Panc1 (cell line): ENCODE measurements around the gene HS6ST3. TPM values are rescaled to one million over a fixed set of nuclear protein-coding genes. Genes with fewer than 3 reads are reported as not detected.

Experiments
- ATAC-seq: fragments of 200-7000 bp; cut with Tn5 transposase; 2 replicates; pipeline ENCODE4 v1.9.1; 2020; ENCODE audit warnings: mild to moderate bottlenecking, moderate library complexity
- BruUV-seq: library from RNA; stranded (reverse); fragments of 400-500 nt; replicated peaks from 2 replicates; lab custom pipeline; 2021; lab: Mats Ljungman, UMichigan
- CTCF ChIA-PET: fragments of 300-600 bp; sonication (Branson Sonifier 250); formaldehyde crosslinking; loops from one replicate; lab custom pipeline; 2022; ENCODE audit warnings: antibody characterized with exemption; lab: Charles Lee
- POLR2A ChIA-PET: fragments of 300-600 bp; sonication (Branson Sonifier 250); formaldehyde crosslinking; loops from one replicate; lab custom pipeline; 2022; ENCODE audit warnings: antibody characterized with exemption; lab: Charles Lee
- DNase-seq: peaks from one replicate; pipeline ENCODE4 v3.0.0-alpha.2; 2010; ENCODE audit warnings: low read depth, low spot score
- H3K27ac ChIP-seq: 2 replicates; pipeline ENCODE4 v1.5.1; 2011; ENCODE audit warnings: mild to moderate bottlenecking, low read length, inconsistent platforms
- H3K27me3 ChIP-seq: fragments of 200-500 bp; sonication (Bioruptor generic); 2 replicates; pipeline ENCODE4 v1.6.0; 2014; ENCODE audit warnings: low read length, inconsistent platforms; ENCODE audit not compliant: control insufficient read depth, insufficient read depth
- H3K36me3 ChIP-seq: fragments of 200-500 bp; sonication (Bioruptor generic); 2 replicates; pipeline ENCODE4 v1.5.1; 2014; ENCODE audit warnings: inconsistent platforms, mild to moderate bottlenecking, low read length, moderate library complexity; ENCODE audit not compliant: control insufficient read depth, insufficient read depth
- H3K4me1 ChIP-seq: 2 replicates; pipeline ENCODE4 v1.5.1; 2011; ENCODE audit warnings: inconsistent platforms, mild to moderate bottlenecking, low read length, moderate library complexity; ENCODE audit not compliant: control insufficient read depth, insufficient read depth
- H3K4me3 ChIP-seq, 2 experiments: 2 replicates each; pipeline ENCODE4 v1.5.1; 2011 to 2012; ENCODE audit warnings: low read depth in 2 of 2, low read length in 2 of 2, mild to moderate bottlenecking in 2 of 2, inconsistent platforms in 1 of 2, moderate library complexity in 1 of 2
- H3K9me3 ChIP-seq: fragments of 200-500 bp; sonication (Bioruptor generic); 2 replicates; pipeline ENCODE4 v1.5.1; 2014; ENCODE audit warnings: low read depth, mild to moderate bottlenecking, inconsistent platforms, low read length, moderate library complexity; ENCODE audit not compliant: control insufficient read depth, insufficient read depth
- CTCF ChIP-seq: fragments of 450-650 bp; IDR thresholded peaks from 2 replicates; pipeline ENCODE4 v1.5.1; 2017; ENCODE audit warnings: mild to moderate bottlenecking
- POLR2AphosphoS5 ChIP-seq: IDR thresholded peaks from 2 replicates; pipeline ENCODE4 v1.6.1; 2012; ENCODE audit warnings: mild to moderate bottlenecking, low read depth, low read length, moderate library complexity
- REST ChIP-seq, 2 experiments: IDR thresholded peaks; 2 replicates each; pipeline ENCODE4 v1.6.1; 2011 to 2012; ENCODE audit warnings: low read depth in 2 of 2, control low read depth in 1 of 2, low read length in 1 of 2, mild to moderate bottlenecking in 1 of 2, moderate library complexity in 1 of 2; ENCODE audit not compliant: insufficient read depth in 1 of 2
- SIN3A ChIP-seq: IDR thresholded peaks from 2 replicates; pipeline ENCODE4 v1.6.1; 2012; ENCODE audit warnings: low read depth, mild to moderate bottlenecking, low read length, moderate library complexity, borderline replicate concordance; ENCODE audit not compliant: insufficient read depth
- TCF7L2 ChIP-seq: IDR thresholded peaks from 2 replicates; pipeline ENCODE4 v1.6.1; 2011; ENCODE audit warnings: mild to moderate bottlenecking, low read depth, low read length, inconsistent platforms
- in situ Hi-C: cut with HindIII; loops from 2 replicates; pipeline ENCODE4 v1.10.0; 2016; ENCODE audit warnings: low sequenced_read_pairs, low pct_unique_long_range_greater_than_20kb
- intact Hi-C: fragments of 100-400 bp; cut with micrococcal nuclease; formaldehyde crosslinking; loops from one replicate; pipeline ENCODE4 v1.10.0; 2022; ENCODE audit not compliant: unreplicated experiment
- total RNA-seq: library from RNA; stranded (reverse); gene quantifications from one replicate; pipeline ENCODE4 v1.2.1, GENCODE V29; 2021; ENCODE audit not compliant: unreplicated experiment

The HS6ST3 gene
- total RNA-seq, 1 experiment from 2014 or later, result 0.13 TPM

GRCh38 chr13:96677029-96677428 is 587.1 kb downstream of the HS6ST3 start:
- no peak overlapping the region for H3K4me3 ChIP-seq
- H3K4me1 ChIP-seq, result no peaks in the 10 kb centered on the region
- DNase-seq, result no peak
- no peaks in the 10 kb centered on the region for H3K36me3 ChIP-seq
- H3K27ac ChIP-seq, result no peak overlapping the region
- in situ Hi-C loops (no loop called here), intact Hi-C loops (no loop called here)
- no peaks in the 10 kb centered on the region for H3K27me3 ChIP-seq
- no peaks in the 10 kb centered on the region for H3K9me3 ChIP-seq
- POLR2A ChIA-PET, result no interaction called here
- no TSS peak for BruUV-seq
- no peak for TF ChIP-seq CTCF
- TF ChIP-seq TCF7L2, result no peak
- TF ChIP-seq POLR2AphosphoS5, result no peak
- TF ChIP-seq SIN3A, result no peak
- no peak for TF ChIP-seq REST (IDR thresholded peaks at IDR 0.05; ENCODE audit: insufficient read depth in 1 of 2, low read depth in 2 of 2, low read length in 1 of 2)
- ATAC-seq, result no peak
- CTCF ChIA-PET, result no interaction called here

GRCh38 chr13:96678801-96679200 is 588.9 kb downstream of the HS6ST3 start:
- TF ChIP-seq REST (IDR thresholded peaks at IDR 0.05; ENCODE audit: insufficient read depth in 1 of 2, low read depth in 2 of 2, low read length in 1 of 2) (no peak), CTCF (no peak), SIN3A (no peak), TCF7L2 (no peak), POLR2AphosphoS5 (no peak)
- Histone ChIP-seq H3K9me3 (no peaks in the 10 kb centered on the region), H3K4me1 (no peaks in the 10 kb centered on the region), H3K36me3 (no peaks in the 10 kb centered on the region), H3K4me3 (no peak overlapping the region), H3K27me3 (no peaks in the 10 kb centered on the region), H3K27ac (no peak overlapping the region)
- intact Hi-C loops (no loop called here), in situ Hi-C loops (no loop called here)
- ATAC-seq (no peak), DNase-seq (no peak)
- BruUV-seq, result no TSS peak
- POLR2A ChIA-PET, result no interaction called here
- CTCF ChIA-PET, result no interaction called here
